Caco-2 (cell line): ENCODE data around the gene CPZ. TPM values are rescaled to one million over a fixed set of nuclear protein-coding genes. Genes with fewer than 3 reads are reported as not detected.

Source experiments
- BruUV-seq: library from RNA; stranded (reverse); fragments of 400-500 nt; replicated peaks from 2 replicates; lab custom pipeline; 2021; lab: Mats Ljungman, UMichigan
- CTCF ChIA-PET: fragments of 300-600 bp; sonication (Branson Sonifier 250); formaldehyde crosslinking; loops from one replicate; lab custom pipeline; 2022; ENCODE audit warnings: antibody characterized with exemption; lab: Charles Lee
- POLR2A ChIA-PET: fragments of 300-600 bp; sonication (Branson Sonifier 250); formaldehyde crosslinking; loops from one replicate; lab custom pipeline; 2022; ENCODE audit warnings: antibody characterized with exemption; lab: Charles Lee
- DNase-seq, 2 experiments: peaks; one replicate each; pipeline versions ENCODE4 v3.0.0 to v3.0.0-alpha.2; 2020 to 2022
- H3K27me3 ChIP-seq: replicated peaks from 2 replicates; pipeline ENCODE4 v1.6.0; 2011; ENCODE audit warnings: low read length; ENCODE audit not compliant: control insufficient read depth, insufficient read depth
- H3K36me3 ChIP-seq: 2 replicates; pipeline ENCODE4 v1.5.1; 2011; ENCODE audit warnings: low read length; ENCODE audit not compliant: control insufficient read depth, insufficient read depth
- H3K4me1 ChIP-seq: fragments of 250-450 bp; sonication (Bioruptor Pico); 2 replicates; pipeline ENCODE4 v1.5.1; 2020; ENCODE audit warnings: mild to moderate bottlenecking
- H3K4me3 ChIP-seq: 2 replicates; pipeline ENCODE4 v1.5.1; 2011; ENCODE audit warnings: low read depth, mild to moderate bottlenecking, control low read depth, low read length
- H3K9me3 ChIP-seq: fragments of 250-450 bp; sonication (Bioruptor Pico); 2 replicates; pipeline ENCODE4 v1.5.1; 2020; ENCODE audit warnings: mild to moderate bottlenecking, moderate library complexity
- H3K27ac Mint-ChIP-seq: one replicate; pipeline ENCODE4 v1.8.0; 2022; ENCODE audit warnings: mixed read lengths; ENCODE audit not compliant: unreplicated experiment
- H3K27me3 Mint-ChIP-seq: one replicate; pipeline ENCODE4 v1.8.0; 2022; ENCODE audit warnings: mixed read lengths; ENCODE audit not compliant: insufficient read depth, unreplicated experiment
- H3K36me3 Mint-ChIP-seq: one replicate; pipeline ENCODE4 v1.8.0; 2022; ENCODE audit warnings: mild to moderate bottlenecking, mixed read lengths; ENCODE audit not compliant: insufficient read depth, unreplicated experiment
- H3K4me1 Mint-ChIP-seq: one replicate; pipeline ENCODE4 v1.8.0; 2022; ENCODE audit warnings: low read depth, mixed read lengths; ENCODE audit not compliant: unreplicated experiment
- H3K4me3 Mint-ChIP-seq: one replicate; pipeline ENCODE4 v1.8.0; 2022; ENCODE audit warnings: mild to moderate bottlenecking, moderate library complexity, mixed read lengths; ENCODE audit not compliant: unreplicated experiment
- H3K9me3 Mint-ChIP-seq: one replicate; pipeline ENCODE4 v1.8.0; 2022; ENCODE audit warnings: mixed read lengths; ENCODE audit not compliant: unreplicated experiment
- CTCF ChIP-seq, 2 experiments: fragments of 200-600 bp in 1 of 2; IDR thresholded peaks; 1 replicate in 1 of 2; 2 replicates in 1 of 2; pipeline versions ENCODE4 v1.5.1 to v1.8.0; 2011 to 2022; ENCODE audit warnings: antibody characterized with exemption in 1 of 2, control low read depth in 1 of 2, inconsistent platforms in 1 of 2, low read depth in 1 of 2, low read length in 1 of 2, mild to moderate bottlenecking in 1 of 2, moderate library complexity in 1 of 2; ENCODE audit not compliant: insufficient read depth in 1 of 2, severe bottlenecking in 1 of 2, unreplicated experiment in 1 of 2
- intact Hi-C: fragments of 100-400 bp; cut with micrococcal nuclease; formaldehyde crosslinking; loops from one replicate; pipeline ENCODE4 v1.10.0; 2022; ENCODE audit not compliant: unreplicated experiment
- total RNA-seq: library from RNA; stranded (reverse); gene quantifications from 2 replicates; pipeline ENCODE4 v1.2.3, GENCODE V29; 2022

Gene CPZ
- total RNA-seq, 1 experiment from 2014 or later = 7.7 TPM

GRCh38 chr4:8556341-8557150 is 36.0 kb upstream of the CPZ start:
- Mint-ChIP-seq H3K36me3 (peaks cover 5% of the 10 kb centered on the region), H3K4me1 (peaks cover 20% of the 10 kb centered on the region), H3K27me3 (no peaks in the 10 kb centered on the region), H3K9me3 (no peaks in the 10 kb centered on the region), H3K27ac (peak overlapping the region; percentile 59), H3K4me3 (no peak overlapping the region)
- peak in 1 of 2 experiments; percentile 36 for DNase-seq
- no peaks in the 10 kb centered on the region for H3K9me3 ChIP-seq
- TF ChIP-seq CTCF (IDR thresholded peaks at IDR 0.05; ENCODE audit: insufficient read depth in 1 of 2, low read depth in 1 of 2, low read length in 1 of 2, severe bottlenecking in 1 of 2, unreplicated experiment in 1 of 2) = no peak
- ChIA-PET CTCF (interaction anchor here (0.7 to 1.3 kb wide), 3 partner anchors 16 to 1631 kb away, joined by 3 to 6 read pairs (median 3); no protein-coding TSS in a partner anchor), POLR2A (no interaction called here)
- no peaks in the 10 kb centered on the region for H3K27me3 ChIP-seq
- H3K36me3 ChIP-seq = no peaks in the 10 kb centered on the region
- intact Hi-C loops = loop anchor here (5.0 kb wide), 1 partner anchor 36 kb away; the partner anchor contains the start of gene CPZ
- H3K4me3 ChIP-seq = no peak overlapping the region
- BruUV-seq = no TSS peak
- H3K4me1 ChIP-seq = peaks cover 55% of the 10 kb centered on the region

GRCh38 chr4:8557151-8558076 is 35.2 kb upstream of the CPZ start:
- Mint-ChIP-seq H3K27me3 (no peaks in the 10 kb centered on the region), H3K27ac (peak overlapping the region; percentile 59), H3K4me3 (no peak overlapping the region), H3K4me1 (peaks cover 29% of the 10 kb centered on the region), H3K9me3 (no peaks in the 10 kb centered on the region), H3K36me3 (peaks cover 5% of the 10 kb centered on the region)
- H3K9me3 ChIP-seq = no peaks in the 10 kb centered on the region
- H3K4me1 ChIP-seq = peaks cover 62% of the 10 kb centered on the region
- H3K4me3 ChIP-seq = no peak overlapping the region
- H3K36me3 ChIP-seq = no peaks in the 10 kb centered on the region
- no peak for TF ChIP-seq CTCF (IDR thresholded peaks at IDR 0.05; ENCODE audit: insufficient read depth in 1 of 2, low read depth in 1 of 2, low read length in 1 of 2, severe bottlenecking in 1 of 2, unreplicated experiment in 1 of 2)
- DNase-seq = no peak
- no peaks in the 10 kb centered on the region for H3K27me3 ChIP-seq
- ChIA-PET CTCF (interaction anchor here (0.6 to 1.3 kb wide), 3 partner anchors 8 to 1631 kb away, joined by 3 read pairs; no protein-coding TSS in a partner anchor), POLR2A (no interaction called here)
- BruUV-seq = no TSS peak
- intact Hi-C loops = loop anchor here (5.0 kb wide), 1 partner anchor 35 kb away; the partner anchor contains the start of gene CPZ
